Fibroblast of pulmonary artery (primary cell): ENCODE results near the gene TRIAP1.

Experiments used
- DNase-seq: peaks from one replicate; pipeline ENCODE4 v3.0.0-alpha.2; 2010; ENCODE audit warnings: low read depth
- H3K4me3 ChIP-seq: replicated peaks from 2 replicates; pipeline ENCODE4 v1.5.1; 2011; ENCODE audit warnings: low read depth, mild to moderate bottlenecking, control low read depth, low read length, moderate library complexity
- TF ChIP-seq, protein P1 (sequence below): IDR thresholded peaks from 2 replicates; pipeline ENCODE4 v1.5.1; 2011; ENCODE audit warnings: mild to moderate bottlenecking, control low read depth, low read length, inconsistent platforms; ENCODE audit errors: missing control alignments

Gene TRIAP1

DNA sequence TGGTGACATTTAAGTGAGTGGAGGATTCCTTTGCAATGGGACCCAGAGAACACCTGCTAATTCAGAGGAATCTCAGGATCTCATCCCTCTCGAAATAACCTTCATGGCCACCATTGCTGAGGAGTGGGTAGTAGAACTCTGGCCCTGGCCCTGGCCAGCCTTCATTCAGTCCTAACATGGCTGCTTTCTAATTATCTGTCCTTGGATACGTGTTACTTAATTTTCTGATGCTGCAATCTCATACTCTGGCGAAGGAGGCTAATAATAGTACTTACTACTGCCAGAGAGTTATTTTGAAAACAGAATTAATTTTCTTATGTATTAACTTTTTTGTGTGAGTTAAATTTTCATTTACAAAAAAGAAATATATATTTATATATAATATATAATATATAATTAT lies 20.4 kb downstream of the TRIAP1 start:
- no peak overlapping the region for H3K4me3 ChIP-seq
- no peak for DNase-seq
- TF ChIP-seq, protein P1, sequence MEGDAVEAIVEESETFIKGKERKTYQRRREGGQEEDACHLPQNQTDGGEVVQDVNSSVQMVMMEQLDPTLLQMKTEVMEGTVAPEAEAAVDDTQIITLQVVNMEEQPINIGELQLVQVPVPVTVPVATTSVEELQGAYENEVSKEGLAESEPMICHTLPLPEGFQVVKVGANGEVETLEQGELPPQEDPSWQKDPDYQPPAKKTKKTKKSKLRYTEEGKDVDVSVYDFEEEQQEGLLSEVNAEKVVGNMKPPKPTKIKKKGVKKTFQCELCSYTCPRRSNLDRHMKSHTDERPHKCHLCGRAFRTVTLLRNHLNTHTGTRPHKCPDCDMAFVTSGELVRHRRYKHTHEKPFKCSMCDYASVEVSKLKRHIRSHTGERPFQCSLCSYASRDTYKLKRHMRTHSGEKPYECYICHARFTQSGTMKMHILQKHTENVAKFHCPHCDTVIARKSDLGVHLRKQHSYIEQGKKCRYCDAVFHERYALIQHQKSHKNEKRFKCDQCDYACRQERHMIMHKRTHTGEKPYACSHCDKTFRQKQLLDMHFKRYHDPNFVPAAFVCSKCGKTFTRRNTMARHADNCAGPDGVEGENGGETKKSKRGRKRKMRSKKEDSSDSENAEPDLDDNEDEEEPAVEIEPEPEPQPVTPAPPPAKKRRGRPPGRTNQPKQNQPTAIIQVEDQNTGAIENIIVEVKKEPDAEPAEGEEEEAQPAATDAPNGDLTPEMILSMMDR, result no peak

DNA sequence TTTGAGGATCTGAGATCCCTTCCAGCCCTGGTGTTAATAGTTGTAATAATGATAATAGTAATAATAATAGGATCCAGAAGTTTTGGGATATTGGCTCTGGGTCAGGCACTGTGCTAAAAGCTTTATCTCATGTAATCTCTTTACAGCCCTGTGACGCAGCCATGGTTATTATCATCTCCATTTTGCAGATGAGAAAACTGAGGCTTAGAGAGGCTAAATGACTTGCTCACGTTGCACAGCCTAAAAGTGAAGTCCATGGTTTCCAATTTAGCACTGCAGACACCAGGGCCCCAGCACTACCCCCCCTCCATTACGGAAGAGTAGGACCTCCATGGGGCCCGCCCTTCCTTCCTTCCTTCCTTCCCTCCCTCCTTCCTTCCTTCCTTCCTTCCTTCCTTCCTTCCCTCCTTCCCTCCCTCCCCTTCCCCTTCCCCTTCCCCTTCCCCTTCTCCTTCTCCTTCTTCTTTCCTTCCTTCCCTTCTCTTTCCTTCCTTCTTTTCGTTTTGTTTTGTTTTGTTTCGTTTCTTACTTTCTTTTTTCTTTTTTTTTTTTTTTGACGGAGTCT lies 23.2 kb downstream of the TRIAP1 start:
- TF ChIP-seq, protein P1, result no peak
- no peak overlapping the region for H3K4me3 ChIP-seq
- no peak for DNase-seq

DNA sequence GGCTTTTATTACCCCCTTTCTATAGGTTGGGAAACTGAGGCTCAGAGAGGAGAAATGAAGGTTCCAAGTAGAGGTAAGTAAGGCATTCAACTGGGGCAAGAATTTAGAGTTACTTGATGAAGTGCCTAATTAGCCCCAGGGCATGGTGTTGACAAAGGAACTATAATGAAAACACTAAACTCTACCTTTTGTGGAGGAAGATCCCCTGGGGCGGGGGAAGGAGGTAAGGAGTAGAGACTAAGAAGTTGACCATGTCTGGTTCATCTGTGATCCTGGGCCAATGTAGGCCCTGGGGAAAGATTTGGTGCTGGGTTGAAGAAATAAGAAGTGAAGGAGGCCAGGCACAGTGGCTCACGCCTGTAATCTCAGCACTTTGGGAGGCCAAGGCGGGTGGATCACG lies 24.5 kb downstream of the TRIAP1 start:
- no peak overlapping the region for H3K4me3 ChIP-seq
- no peak for DNase-seq
- TF ChIP-seq, protein P1, result no peak

DNA sequence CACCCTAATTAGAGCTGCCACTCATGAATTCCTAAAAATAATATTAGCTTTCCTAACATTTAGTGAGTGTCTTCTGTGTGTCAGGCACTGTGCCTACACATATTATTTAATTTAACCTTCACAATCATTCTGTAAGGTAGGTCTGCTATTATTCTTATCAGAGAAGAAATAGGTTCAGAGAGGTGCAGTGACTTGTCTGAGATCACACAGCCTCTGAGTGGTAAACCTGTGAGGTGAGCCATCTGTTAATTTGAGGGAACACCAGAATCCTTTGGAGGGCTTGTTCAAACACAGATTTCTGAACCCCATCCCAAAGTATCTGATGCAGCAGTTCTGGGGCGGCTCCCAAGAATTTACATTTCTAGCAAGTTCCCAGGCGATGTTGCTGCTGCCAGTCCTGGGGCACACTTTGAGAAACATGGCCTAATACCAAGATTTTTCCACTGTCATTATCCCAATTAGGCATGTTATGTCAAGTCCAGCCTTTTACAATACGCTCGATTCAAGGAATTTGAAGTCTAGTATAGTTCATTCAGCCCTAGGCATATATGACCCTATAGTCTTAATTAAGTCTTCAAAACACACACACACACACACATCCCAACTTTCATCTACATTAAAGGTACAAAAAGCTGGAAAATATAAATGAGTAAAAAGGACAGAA lies 28.1 kb downstream of the TRIAP1 start:
- DNase-seq, result no peak
- TF ChIP-seq, protein P1, result no peak
- H3K4me3 ChIP-seq, result no peak overlapping the region

DNA sequence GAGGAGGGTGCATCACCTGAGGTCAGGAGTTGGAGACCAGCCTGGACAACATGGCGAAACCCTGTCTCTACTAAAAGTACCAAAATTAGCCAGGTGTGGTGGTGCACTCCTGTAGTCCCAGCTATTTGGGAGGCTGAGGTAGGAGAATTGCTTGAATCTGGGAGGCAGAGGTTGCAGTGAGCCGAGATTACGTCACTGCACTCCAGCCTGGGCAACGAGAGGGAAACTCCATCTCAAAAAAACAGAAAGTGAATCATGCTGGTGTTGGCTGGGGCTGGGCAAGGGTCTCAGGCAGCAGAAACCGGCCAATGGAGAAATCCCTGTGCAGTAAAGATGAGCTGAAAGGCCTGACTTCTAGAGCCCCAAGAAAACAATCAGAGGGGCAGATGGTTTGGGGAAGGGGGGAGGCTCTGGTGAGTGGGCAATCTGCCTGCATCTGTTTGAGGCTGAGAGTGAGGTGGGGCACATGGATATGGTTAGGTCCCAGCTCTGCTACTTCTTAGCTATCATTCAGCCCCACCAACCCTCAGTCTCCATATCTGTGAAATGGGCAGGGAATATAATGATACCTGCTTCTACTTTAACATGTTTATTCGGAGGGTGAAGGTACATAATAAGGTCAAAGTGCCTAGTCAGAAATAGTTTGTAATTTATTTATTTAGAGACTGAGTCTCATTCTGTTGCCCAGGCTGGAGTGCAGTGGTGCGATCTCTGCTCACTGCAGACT lies 29.5 kb downstream of the TRIAP1 start:
- DNase-seq, result no peak
- no peak overlapping the region for H3K4me3 ChIP-seq
- TF ChIP-seq, protein P1, result no peak

DNA sequence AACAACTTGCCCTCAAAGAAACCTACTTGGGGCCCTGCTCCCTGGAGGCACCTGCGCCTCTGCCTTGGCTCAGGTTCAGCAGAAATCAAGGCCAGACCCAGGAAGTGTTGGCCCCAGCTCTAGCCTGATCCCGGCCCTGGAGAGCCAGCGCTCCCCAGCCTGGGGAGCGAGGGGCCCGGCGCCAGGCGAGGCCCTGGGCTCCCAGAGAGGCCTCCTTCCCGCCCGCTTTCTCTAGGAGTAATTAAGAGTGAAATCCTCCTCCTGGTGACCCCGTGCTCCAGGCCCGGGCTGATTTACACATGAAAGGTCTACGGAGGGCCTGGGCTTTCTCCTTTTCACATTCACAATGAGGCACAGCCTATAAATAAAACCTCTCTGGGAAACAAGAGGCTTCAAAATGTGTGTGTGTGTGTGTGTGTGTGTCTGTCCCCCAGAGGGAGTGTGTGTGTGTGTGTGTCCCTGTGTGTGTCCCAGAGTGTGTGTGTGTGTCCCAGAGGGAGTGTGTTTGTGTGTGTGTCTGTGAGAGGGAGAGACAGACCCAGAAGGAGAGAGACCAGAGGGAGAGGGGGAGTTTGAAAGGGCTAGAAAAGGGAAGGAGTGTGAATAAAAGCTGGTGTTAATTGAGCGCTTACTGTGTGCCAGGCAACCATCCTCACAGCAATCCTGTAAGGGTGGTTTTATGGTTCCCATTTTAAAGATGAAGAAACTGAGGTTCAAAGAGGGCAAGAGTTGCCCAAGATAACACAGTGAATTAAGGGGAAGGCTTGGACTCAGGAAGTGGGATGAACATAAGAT lies 32.1 kb downstream of the TRIAP1 start:
- no peak for DNase-seq
- TF ChIP-seq, protein P1, result no peak
- H3K4me3 ChIP-seq, result no peak overlapping the region
